Activated T-helper 17 cell treated with anti-CD3 and anti-CD28 coated beads, Interleukin-2, amount 50 U/mL, for 72 hours (primary cell): ENCODE results near the gene TMEM132E. TPM values are rescaled to one million over a fixed set of nuclear protein-coding genes. Genes with fewer than 3 reads are reported as not detected.

Experiments used
- ATAC-seq: fragments of 150-1000 bp; cut with Tn5 transposase; replicated peaks from 2 replicates; pipeline ENCODE4 v1.10.0; 2021; ENCODE audit warnings: mild to moderate bottlenecking, moderate library complexity
- H3K27ac Mint-ChIP-seq: one replicate; pipeline ENCODE4 v1.8.0; 2022; ENCODE audit warnings: mixed read lengths
- H3K27me3 Mint-ChIP-seq: one replicate; pipeline ENCODE4 v1.8.0; 2022; ENCODE audit warnings: mixed read lengths
- H3K36me3 Mint-ChIP-seq: one replicate; pipeline ENCODE4 v1.8.0; 2022; ENCODE audit warnings: low read depth, mild to moderate bottlenecking, mixed read lengths
- H3K4me1 Mint-ChIP-seq: one replicate; pipeline ENCODE4 v1.8.0; 2022; ENCODE audit warnings: mixed read lengths
- H3K4me3 Mint-ChIP-seq: one replicate; pipeline ENCODE4 v1.8.0; 2022; ENCODE audit warnings: mild to moderate bottlenecking, mixed read lengths
- H3K9me3 Mint-ChIP-seq: one replicate; pipeline ENCODE4 v1.8.0; 2022; ENCODE audit warnings: mixed read lengths
- total RNA-seq, 2 donors: library from RNA; stranded (reverse); gene quantifications; one replicate each; pipeline ENCODE4 v1.2.3, GENCODE V29; 2022

The TMEM132E gene
- total RNA-seq, 2 donors from 2014 or later = not detected

DNA sequence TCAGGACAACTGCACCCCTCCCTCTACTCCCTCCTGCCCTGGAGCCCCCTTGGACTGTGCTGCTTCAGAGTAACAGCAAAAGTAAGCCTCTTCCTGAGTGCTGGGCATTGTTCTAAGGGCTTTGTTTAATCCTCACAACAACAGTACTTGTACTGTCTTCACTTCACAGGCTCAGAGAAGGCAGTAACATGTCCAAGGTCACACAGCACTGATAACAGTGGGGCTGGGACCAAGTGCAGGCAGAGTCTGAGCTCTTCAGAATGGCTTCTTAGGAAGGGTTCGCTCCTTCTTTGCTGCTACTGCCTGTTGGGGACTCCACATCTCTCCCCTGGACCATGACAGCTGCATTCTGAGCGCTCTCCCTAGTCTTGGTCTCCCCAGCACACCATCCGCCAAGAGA lies 24.6 kb downstream of the TMEM132E start:
- no peak overlapping the region for H3K4me3 Mint-ChIP-seq
- no peaks in the 10 kb centered on the region for H3K9me3 Mint-ChIP-seq
- ATAC-seq = no peak
- H3K27ac Mint-ChIP-seq = no peak overlapping the region
- peaks cover 36% of the 10 kb centered on the region for H3K27me3 Mint-ChIP-seq
- no peaks in the 10 kb centered on the region for H3K4me1 Mint-ChIP-seq
- H3K36me3 Mint-ChIP-seq = no peaks in the 10 kb centered on the region

DNA sequence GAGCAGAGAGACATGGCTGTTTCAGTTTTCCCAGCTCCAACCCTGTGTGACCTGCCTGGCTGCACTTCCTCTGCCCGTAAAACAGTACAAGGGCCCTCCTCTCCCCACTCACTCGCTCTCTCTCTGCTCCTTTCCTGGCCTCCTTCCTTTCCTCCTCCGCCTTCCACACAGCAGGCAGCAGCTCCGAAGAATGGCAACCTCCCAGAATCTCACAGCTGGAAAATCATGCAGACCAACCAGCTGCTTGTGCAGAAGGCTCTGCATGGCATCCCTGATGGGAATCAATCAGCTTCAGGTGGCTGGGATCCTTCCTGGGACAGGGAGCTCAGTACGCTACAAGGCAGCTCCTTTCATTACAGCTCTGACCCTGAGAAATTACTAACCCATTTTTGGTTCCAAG lies 27.4 kb downstream of the TMEM132E start:
- H3K27me3 Mint-ChIP-seq = peaks cover 53% of the 10 kb centered on the region
- H3K27ac Mint-ChIP-seq = no peak overlapping the region
- H3K9me3 Mint-ChIP-seq = no peaks in the 10 kb centered on the region
- no peaks in the 10 kb centered on the region for H3K4me1 Mint-ChIP-seq
- no peak overlapping the region for H3K4me3 Mint-ChIP-seq
- ATAC-seq = no peak
- H3K36me3 Mint-ChIP-seq = no peaks in the 10 kb centered on the region

DNA sequence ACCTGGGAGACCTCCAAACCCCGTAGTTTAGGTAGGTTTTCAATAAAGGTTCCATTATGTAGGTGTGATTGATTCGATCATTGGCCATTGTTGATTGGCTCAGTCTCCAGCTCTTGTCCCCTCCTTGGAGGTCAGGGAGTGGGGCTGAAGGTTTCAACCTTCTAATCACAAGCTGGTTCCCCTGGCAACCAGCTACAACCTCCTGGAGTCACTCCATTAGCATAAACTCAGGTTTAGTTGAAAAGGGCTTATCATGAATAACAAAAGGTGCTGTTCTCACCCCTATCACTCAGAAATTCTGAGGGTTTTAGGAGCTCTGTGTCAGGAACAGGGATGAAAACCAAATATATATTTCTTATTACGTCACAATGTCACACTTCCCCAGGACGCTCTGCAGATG lies 28.5 kb downstream of the TMEM132E start:
- Mint-ChIP-seq H3K4me1 (no peaks in the 10 kb centered on the region), H3K4me3 (no peak overlapping the region), H3K27me3 (peaks cover 59% of the 10 kb centered on the region), H3K36me3 (no peaks in the 10 kb centered on the region), H3K27ac (no peak overlapping the region), H3K9me3 (no peaks in the 10 kb centered on the region)
- ATAC-seq = no peak

DNA sequence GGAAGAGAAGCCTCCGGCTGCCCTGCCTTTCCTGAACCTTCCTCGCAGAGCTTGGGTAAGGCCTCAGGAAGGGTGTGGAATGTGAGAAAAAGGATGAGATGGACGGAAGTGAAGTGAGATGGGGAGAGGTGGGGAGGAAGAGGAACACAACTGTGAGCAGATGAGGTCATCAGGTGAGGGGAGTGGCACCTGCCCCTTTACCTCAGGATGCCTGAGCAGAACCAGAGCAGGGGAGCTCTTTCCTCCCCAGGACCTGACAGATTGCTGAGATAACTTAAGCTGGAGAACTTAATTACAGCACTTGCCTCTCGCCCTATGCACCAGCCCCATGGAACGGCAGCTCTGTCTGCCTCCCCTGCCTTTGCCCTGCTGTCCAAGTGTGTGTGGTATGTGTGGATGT lies 29.8 kb downstream of the TMEM132E start:
- Mint-ChIP-seq H3K27ac (no peak overlapping the region), H3K4me1 (no peaks in the 10 kb centered on the region), H3K9me3 (no peaks in the 10 kb centered on the region), H3K27me3 (peaks cover 56% of the 10 kb centered on the region), H3K4me3 (no peak overlapping the region), H3K36me3 (no peaks in the 10 kb centered on the region)
- ATAC-seq = no peak

DNA sequence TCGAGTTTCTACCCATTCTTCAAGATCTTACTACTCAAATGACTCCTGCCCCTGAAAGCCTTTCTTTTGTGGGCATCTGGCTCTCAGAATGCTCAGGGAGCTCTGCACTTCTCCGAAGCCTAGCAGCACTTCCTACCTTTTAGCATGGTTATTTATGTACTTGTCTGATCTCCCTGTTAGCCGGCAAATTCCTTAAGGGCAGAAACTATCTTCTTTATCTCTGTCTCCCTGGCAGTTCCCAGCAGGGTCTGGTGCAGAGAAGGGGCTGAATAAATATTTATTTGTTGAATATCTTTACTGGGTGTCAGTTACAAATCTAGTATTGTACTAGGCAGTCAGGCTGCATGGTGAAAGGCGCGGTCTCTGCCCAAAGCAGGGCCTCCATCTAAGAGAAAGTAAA lies 30.7 kb downstream of the TMEM132E start:
- H3K4me1 Mint-ChIP-seq = no peaks in the 10 kb centered on the region
- no peak overlapping the region for H3K4me3 Mint-ChIP-seq
- H3K36me3 Mint-ChIP-seq = no peaks in the 10 kb centered on the region
- no peak overlapping the region for H3K27ac Mint-ChIP-seq
- ATAC-seq = no peak
- no peaks in the 10 kb centered on the region for H3K9me3 Mint-ChIP-seq
- H3K27me3 Mint-ChIP-seq = peaks cover 57% of the 10 kb centered on the region

DNA sequence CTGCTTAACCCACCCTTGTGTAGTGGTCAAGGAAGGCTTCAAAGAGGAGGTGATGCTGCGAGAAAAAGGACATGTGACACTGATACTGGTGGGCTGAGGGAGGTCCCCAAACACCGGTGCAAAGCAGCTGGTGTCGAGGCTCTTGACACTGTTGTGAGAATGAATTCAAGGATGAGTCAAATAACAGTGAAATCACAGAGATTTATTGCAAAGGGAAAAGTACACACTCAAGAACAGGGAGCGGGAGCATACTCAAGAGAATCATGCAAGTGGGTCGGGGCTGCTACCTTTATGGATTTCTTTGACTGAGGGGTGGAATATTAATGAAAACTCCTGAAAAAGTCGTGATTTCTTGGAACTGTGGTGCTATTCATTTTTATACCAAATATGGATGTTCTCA lies 31.1 kb downstream of the TMEM132E start:
- no peaks in the 10 kb centered on the region for H3K4me1 Mint-ChIP-seq
- no peaks in the 10 kb centered on the region for H3K36me3 Mint-ChIP-seq
- H3K27ac Mint-ChIP-seq = no peak overlapping the region
- H3K4me3 Mint-ChIP-seq = no peak overlapping the region
- H3K9me3 Mint-ChIP-seq = no peaks in the 10 kb centered on the region
- peaks cover 59% of the 10 kb centered on the region for H3K27me3 Mint-ChIP-seq
- ATAC-seq = no peak

DNA sequence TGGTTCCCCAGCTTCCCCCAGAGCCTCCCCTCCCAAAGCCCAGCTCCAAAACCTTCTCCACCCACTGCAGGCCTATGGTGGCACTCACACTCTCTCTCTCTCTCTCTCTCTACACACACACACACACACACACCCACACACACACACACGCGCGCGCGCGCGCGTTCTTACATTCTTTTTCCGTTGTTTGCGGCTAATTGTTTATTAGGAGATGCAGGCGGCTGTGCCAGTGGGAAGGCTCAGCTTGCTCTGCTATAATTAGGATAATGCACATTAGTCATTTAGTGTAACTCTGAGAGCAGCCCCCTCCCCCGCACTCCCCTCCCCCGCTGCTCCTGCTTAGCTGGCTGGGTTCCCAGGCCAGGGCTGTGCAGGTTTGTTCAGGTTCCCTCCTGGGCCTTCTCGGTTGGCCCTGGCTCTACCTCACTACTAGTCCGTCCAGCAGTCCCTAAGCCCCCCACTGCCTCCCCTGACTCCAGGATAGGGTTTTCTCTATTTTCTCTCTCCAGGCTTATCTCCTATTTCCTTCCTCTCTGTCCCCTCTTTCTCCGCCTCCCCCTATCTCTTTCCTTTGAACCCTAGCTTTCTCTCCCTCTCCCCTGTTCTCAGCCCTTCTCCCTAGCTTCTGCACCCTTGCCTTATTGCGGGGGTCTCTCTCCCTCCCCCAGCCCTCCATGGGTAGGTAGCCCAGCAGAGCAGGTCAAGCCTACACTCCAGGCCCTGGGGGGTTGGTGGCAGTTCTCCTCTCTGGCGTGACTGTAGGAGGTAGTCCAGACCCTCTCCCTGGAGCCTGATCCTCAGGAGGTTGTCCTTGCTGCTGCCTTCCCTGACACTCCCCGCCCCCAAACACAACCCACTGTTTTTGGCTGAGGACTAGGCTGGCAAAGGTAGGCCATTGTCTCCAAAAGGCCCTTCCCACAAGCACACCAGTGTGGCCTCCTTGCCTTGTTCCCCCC lies 34.0 kb downstream of the TMEM132E start:
- H3K27ac Mint-ChIP-seq = no peak overlapping the region
- no peak for ATAC-seq
- no peaks in the 10 kb centered on the region for H3K4me1 Mint-ChIP-seq
- H3K27me3 Mint-ChIP-seq = peaks cover 55% of the 10 kb centered on the region
- no peaks in the 10 kb centered on the region for H3K9me3 Mint-ChIP-seq
- no peak overlapping the region for H3K4me3 Mint-ChIP-seq
- H3K36me3 Mint-ChIP-seq = no peaks in the 10 kb centered on the region

DNA sequence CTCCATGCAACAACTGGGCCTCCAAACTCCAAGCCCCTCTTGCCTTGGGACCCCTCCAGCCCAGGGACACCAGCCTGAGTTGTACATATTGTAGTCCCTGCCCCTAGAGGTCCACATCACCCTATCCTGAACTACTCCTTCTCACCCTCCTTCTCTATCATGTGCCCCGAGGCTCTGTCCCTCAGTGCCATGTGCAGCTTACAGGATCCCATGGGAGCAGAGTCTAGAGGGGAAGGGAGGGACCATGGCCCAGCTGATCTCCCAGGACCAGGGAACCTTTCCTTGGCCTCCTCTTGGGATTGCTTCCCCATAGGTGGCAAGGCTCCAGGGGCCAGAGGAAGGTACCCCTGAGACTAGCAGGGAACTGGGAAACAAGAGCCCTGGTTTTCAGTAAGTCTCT lies 35.3 kb downstream of the TMEM132E start:
- ATAC-seq = no peak
- Mint-ChIP-seq H3K27me3 (peaks cover 52% of the 10 kb centered on the region), H3K9me3 (no peaks in the 10 kb centered on the region), H3K4me1 (no peaks in the 10 kb centered on the region), H3K36me3 (no peaks in the 10 kb centered on the region), H3K4me3 (no peak overlapping the region), H3K27ac (no peak overlapping the region)

DNA sequence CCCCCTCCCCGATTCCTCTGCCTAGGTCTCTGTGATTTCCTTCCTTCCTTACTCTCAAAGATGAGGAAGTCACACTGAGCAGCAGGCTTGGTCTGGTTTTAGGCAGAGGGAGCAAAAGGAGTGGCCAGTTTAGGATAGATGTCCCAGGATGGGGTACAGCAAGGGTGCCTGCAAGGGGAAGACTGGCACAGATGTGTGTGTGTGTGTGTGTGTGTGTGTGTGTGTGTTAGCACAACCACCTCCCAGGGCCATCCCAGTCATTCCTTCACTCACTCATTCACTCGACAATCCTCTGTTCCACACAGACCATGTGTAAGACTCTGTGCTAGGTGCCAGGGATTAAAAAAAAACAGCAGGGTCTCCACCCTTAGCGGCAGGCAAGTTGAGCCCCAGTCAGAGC lies 35.9 kb downstream of the TMEM132E start:
- no peaks in the 10 kb centered on the region for H3K4me1 Mint-ChIP-seq
- H3K4me3 Mint-ChIP-seq = no peak overlapping the region
- no peaks in the 10 kb centered on the region for H3K9me3 Mint-ChIP-seq
- H3K36me3 Mint-ChIP-seq = no peaks in the 10 kb centered on the region
- H3K27ac Mint-ChIP-seq = no peak overlapping the region
- ATAC-seq = no peak
- peaks cover 46% of the 10 kb centered on the region for H3K27me3 Mint-ChIP-seq

DNA sequence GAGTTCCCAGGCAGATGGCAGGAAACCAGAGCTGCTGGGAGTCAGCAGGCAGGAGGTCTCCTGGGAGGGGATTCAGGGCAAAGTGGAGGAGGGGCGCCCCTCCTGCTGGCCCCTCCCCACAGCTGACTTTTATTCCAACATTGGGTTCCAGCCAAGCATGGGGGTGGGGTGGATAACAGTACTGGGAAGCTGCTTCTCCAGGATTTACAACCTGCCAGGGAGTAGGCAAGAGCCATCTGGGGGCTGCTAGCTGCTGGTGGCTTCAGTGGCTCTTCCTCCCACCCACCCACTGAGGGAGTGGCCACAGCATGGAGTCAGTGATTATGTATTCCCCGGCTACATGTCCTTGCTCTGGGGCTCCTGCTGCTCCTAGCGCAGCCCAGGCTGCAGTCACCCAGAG lies 36.8 kb downstream of the TMEM132E start:
- Mint-ChIP-seq H3K4me3 (no peak overlapping the region), H3K27ac (no peak overlapping the region), H3K36me3 (no peaks in the 10 kb centered on the region), H3K9me3 (no peaks in the 10 kb centered on the region), H3K4me1 (no peaks in the 10 kb centered on the region), H3K27me3 (peaks cover 45% of the 10 kb centered on the region)
- ATAC-seq = no peak

DNA sequence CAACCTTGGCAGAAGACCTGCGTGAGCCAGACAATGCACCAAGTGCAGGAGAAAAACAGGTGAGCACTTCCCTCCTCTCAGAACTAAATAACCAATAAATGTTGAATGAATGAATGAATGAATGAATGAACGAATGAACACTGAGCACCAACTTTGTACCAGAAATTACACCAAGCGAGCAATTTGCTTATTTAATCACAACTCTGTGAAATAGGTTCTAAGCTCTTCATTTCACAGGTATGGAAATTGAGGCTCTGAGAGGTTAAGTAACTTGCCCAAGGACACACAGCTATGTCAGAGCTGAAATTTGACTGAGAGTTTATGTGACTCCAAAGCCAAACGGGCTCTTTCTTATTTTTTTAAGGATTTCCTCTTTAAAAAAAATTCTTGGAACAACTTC lies 38.0 kb downstream of the TMEM132E start:
- Mint-ChIP-seq H3K4me3 (no peak overlapping the region), H3K27me3 (peaks cover 41% of the 10 kb centered on the region), H3K4me1 (no peaks in the 10 kb centered on the region), H3K27ac (no peak overlapping the region), H3K36me3 (no peaks in the 10 kb centered on the region), H3K9me3 (no peaks in the 10 kb centered on the region)
- no peak for ATAC-seq

DNA sequence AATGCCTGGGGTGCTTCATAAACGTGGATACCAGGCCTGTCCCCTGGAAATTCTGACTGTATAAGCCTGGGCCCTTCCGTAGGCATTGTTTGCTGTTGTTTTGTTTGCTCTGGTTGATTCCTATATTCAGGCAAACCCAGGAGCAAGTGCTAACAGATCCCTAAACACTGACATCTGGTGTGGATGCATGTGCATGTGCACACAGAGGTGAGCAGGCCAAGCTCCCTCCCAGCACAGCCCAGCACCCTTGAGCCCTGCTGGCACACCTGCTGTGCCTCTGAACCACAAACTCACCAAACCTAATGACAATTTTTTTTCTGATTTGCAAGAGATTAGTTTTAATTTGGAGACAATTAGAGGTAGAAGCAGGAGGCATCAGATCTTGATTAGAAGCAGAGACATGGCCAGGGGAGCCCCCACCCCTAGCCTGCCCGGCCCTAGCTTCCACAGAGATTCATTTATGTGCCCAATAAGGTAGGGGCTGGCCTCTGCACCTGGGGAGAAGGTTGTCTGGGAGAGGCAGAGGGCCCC lies 40.4 kb downstream of the TMEM132E start:
- ATAC-seq = no peak
- no peaks in the 10 kb centered on the region for H3K9me3 Mint-ChIP-seq
- H3K36me3 Mint-ChIP-seq = no peaks in the 10 kb centered on the region
- no peak overlapping the region for H3K27ac Mint-ChIP-seq
- no peak overlapping the region for H3K4me3 Mint-ChIP-seq
- peaks cover 46% of the 10 kb centered on the region for H3K27me3 Mint-ChIP-seq
- no peaks in the 10 kb centered on the region for H3K4me1 Mint-ChIP-seq

DNA sequence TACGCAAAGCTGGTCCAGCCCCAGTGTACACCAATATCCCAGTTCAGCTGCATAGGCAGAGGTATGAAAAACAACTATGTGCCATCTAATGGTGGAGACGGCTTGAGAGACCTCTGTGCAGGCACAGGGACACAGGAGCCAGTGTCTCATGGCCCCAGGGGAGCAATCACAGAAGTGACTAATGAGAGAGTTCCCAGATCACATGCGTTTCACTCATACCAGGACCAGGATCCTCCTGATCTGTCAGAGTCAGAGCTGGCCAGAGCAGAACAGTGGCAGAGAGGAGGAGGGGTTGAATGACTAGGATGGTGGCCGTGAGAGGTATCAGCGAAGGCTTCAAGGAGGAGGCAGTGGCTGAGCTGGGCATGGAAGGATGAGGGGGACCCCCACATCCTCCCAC lies 41.1 kb downstream of the TMEM132E start:
- no peak for ATAC-seq
- Mint-ChIP-seq H3K4me3 (no peak overlapping the region), H3K9me3 (no peaks in the 10 kb centered on the region), H3K36me3 (no peaks in the 10 kb centered on the region), H3K27ac (no peak overlapping the region), H3K27me3 (peaks cover 51% of the 10 kb centered on the region), H3K4me1 (no peaks in the 10 kb centered on the region)

DNA sequence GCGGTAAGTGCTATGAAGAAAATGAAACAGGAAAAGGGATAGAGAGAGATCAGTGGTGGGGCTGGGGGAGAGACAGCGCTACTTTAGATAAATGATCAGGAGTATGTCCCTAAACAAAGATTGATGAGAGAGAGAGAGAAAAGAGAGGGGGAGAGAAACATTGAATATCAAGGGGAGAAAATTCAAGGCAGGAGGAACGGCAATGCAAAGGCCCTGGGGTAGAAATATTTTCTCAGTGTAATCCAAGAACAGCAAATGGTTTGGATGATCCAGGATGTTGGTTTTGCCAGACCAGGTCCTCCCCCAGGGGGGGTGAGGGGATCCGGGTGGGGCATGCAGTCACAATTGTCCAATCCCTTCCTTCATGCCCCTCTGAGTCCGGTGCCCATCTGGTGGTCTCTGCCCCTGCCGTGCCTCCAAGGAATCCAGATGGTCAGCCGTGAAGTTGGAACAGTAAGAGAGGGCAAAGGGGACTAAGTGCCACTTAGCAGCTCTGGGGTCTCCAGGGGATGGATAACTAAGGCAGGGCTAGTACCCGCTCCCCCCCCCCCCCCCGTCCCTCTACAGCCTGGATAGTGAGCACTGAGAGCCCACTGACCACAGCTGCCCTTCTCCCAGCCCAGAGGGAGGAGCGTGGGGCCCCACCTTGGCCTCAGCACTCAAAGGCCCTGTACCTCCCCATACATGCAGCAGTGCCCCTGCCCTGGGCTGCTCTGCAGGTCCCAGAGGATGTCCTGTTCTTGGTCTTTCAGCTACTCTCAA lies 43.7 kb downstream of the TMEM132E start:
- Mint-ChIP-seq H3K9me3 (no peaks in the 10 kb centered on the region), H3K4me3 (no peak overlapping the region), H3K4me1 (no peaks in the 10 kb centered on the region), H3K36me3 (no peaks in the 10 kb centered on the region), H3K27ac (no peak overlapping the region), H3K27me3 (peaks cover 57% of the 10 kb centered on the region)
- ATAC-seq = no peak
